Trophoblast cell (in vitro differentiated cells and primary cell): Measurements from ENCODE around the gene PGA4.
"Not testable (repeated sequence)": the region's sequence is repeated elsewhere in the genome, so short reads cannot be mapped to it uniquely, and the experiment has no call there.

Experiments
- DNase-seq, 2 donors: peaks; one replicate each; pipeline ENCODE4 v3.0.0-alpha.2; 2016
- H2AFZ ChIP-seq: 2 replicates; pipeline ENCODE4 v1.6.1; 2013; ENCODE audit warnings: low read length, moderate library complexity, mild to moderate bottlenecking; ENCODE audit not compliant: insufficient read depth, poor library complexity
- H2AK5ac ChIP-seq: 2 replicates; pipeline ENCODE4 v1.6.1; 2013; ENCODE audit warnings: mild to moderate bottlenecking, low read length
- H2BK120ac ChIP-seq: 2 replicates; pipeline ENCODE4 v1.6.1; 2013; ENCODE audit warnings: low read length, mild to moderate bottlenecking, moderate library complexity; ENCODE audit not compliant: insufficient read depth, poor library complexity
- H2BK12ac ChIP-seq: 2 replicates; pipeline ENCODE4 v1.6.1; 2013; ENCODE audit warnings: mild to moderate bottlenecking, low read length, moderate library complexity
- H2BK5ac ChIP-seq: 2 replicates; pipeline ENCODE4 v1.6.1; 2013; ENCODE audit warnings: low read length, low read depth, moderate library complexity, mild to moderate bottlenecking; ENCODE audit not compliant: poor library complexity
- H3K14ac ChIP-seq: 2 replicates; pipeline ENCODE4 v1.6.1; 2013; ENCODE audit warnings: mild to moderate bottlenecking, low read length
- H3K18ac ChIP-seq: 2 replicates; pipeline ENCODE4 v1.6.1; 2013; ENCODE audit warnings: mild to moderate bottlenecking, low read length
- H3K23ac ChIP-seq: 2 replicates; pipeline ENCODE4 v1.6.1; 2013; ENCODE audit warnings: low read length
- H3K27ac ChIP-seq: 2 replicates; pipeline ENCODE4 v1.5.1; 2013; ENCODE audit warnings: low read depth, mild to moderate bottlenecking, inconsistent platforms, low read length, moderate library complexity
- H3K27me3 ChIP-seq: 2 replicates; pipeline ENCODE4 v1.6.1; 2013; ENCODE audit warnings: inconsistent platforms, mild to moderate bottlenecking, low read length, moderate library complexity; ENCODE audit not compliant: insufficient read depth
- H3K36me3 ChIP-seq, 2 experiments: 1 replicate in 1 of 2; 2 replicates in 1 of 2; pipeline ENCODE4 v1.6.1; 2013; ENCODE audit warnings: low read length in 2 of 2, mild to moderate bottlenecking in 2 of 2, moderate library complexity in 1 of 2; ENCODE audit not compliant: insufficient read depth in 2 of 2, control insufficient read depth in 1 of 2
- H3K4ac ChIP-seq: 2 replicates; pipeline ENCODE4 v1.6.1; 2013; ENCODE audit warnings: low read depth, mild to moderate bottlenecking, low read length, moderate library complexity
- H3K4me1 ChIP-seq, 2 experiments: 1 replicate in 1 of 2; 2 replicates in 1 of 2; pipeline ENCODE4 v1.6.1; 2013; ENCODE audit warnings: low read length in 2 of 2, mild to moderate bottlenecking in 2 of 2, moderate library complexity in 1 of 2; ENCODE audit not compliant: insufficient read depth in 2 of 2, control insufficient read depth in 1 of 2
- H3K4me2 ChIP-seq: 2 replicates; pipeline ENCODE4 v1.6.1; 2013; ENCODE audit warnings: inconsistent platforms, mild to moderate bottlenecking, low read length, moderate library complexity
- H3K4me3 ChIP-seq: 2 replicates; pipeline ENCODE4 v1.5.1; 2013; ENCODE audit warnings: mild to moderate bottlenecking, low read depth, low read length, inconsistent platforms
- H3K79me1 ChIP-seq: one replicate; pipeline ENCODE4 v1.6.1; 2013; ENCODE audit warnings: low read length
- H3K79me2 ChIP-seq: 2 replicates; pipeline ENCODE4 v1.6.1; 2013; ENCODE audit warnings: low read length, mild to moderate bottlenecking; ENCODE audit not compliant: control insufficient read depth, insufficient read depth, poor library complexity
- H3K9ac ChIP-seq: 2 replicates; pipeline ENCODE4 v1.6.1; 2013; ENCODE audit warnings: mild to moderate bottlenecking, low read length
- H3K9me3 ChIP-seq: 2 replicates; pipeline ENCODE4 v1.6.1; 2013; ENCODE audit warnings: low read depth, mild to moderate bottlenecking, control low read depth, inconsistent platforms, low read length; ENCODE audit not compliant: insufficient read depth
- H4K12ac ChIP-seq: 2 replicates; pipeline ENCODE4 v1.6.1; 2013; ENCODE audit warnings: low read depth, mild to moderate bottlenecking, low read length, moderate library complexity
- H4K8ac ChIP-seq: 2 replicates; pipeline ENCODE4 v1.6.1; 2013; ENCODE audit warnings: low read depth, mild to moderate bottlenecking, low read length, moderate library complexity
- H4K91ac ChIP-seq: one replicate; pipeline ENCODE4 v1.6.1; 2013; ENCODE audit warnings: low read depth, mild to moderate bottlenecking, low read length, moderate library complexity
- WGBS: extraction: QIAGEN DNeasy Blood & Tissue Kit; methylation state at CpG from one replicate; pipeline ENCODE4 v1.1.7; 2013; ENCODE audit warnings: missing lambda C conversion rate; ENCODE audit not compliant: insufficient read length, insufficient coverage; ENCODE audit errors: extremely low coverage; 5-methylcytosine and 5-hydroxymethylcytosine counted together

PGA4 gene

DNA sequence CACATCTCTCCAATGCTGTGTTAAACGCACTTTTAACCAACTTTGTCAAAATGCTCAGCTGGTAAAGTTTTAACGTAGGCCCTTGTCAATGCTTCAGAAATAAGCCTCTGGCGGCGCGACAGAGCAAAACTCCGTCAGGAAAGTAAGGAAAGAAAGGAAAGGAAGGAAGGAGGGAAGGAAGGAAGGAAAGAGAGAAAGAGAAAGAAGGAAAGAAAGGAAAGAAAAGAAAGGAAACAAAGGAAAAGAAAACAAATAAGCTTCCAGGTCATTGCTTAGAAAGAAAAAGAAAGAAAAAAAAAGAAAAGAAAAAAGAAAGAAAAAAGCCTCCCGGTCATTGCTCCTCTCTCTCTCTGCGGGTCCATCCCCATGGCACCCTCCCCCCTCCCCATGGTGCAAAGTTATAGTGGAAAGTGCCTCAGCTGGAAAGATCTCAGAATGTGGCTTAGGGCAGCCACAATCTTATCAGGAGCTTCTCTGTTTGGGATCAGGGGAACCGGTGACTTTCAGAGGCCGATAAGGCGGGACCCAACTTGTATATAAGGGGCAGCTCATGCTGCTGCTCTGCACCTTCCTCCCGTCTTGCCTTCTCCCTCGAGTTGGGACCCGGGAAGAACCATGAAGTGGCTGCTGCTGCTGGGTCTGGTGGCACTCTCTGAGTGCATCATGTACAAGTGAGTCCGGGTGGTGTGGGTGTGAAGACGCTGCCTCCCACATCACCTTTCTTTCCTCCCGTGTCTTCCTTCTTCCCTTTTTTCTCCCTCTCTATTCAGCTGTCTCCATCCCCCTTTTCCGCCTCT lies 19.0 kb upstream of the PGA4 start, which contains the start of gene PGA3:
TSS of gene PGA3 (plus strand) at position 566 of the 797 bp plus-strand sequence. CDS start at position 616, 50 bp downstream.
- H3K4me3 ChIP-seq, result not testable (repeated sequence)

DNA sequence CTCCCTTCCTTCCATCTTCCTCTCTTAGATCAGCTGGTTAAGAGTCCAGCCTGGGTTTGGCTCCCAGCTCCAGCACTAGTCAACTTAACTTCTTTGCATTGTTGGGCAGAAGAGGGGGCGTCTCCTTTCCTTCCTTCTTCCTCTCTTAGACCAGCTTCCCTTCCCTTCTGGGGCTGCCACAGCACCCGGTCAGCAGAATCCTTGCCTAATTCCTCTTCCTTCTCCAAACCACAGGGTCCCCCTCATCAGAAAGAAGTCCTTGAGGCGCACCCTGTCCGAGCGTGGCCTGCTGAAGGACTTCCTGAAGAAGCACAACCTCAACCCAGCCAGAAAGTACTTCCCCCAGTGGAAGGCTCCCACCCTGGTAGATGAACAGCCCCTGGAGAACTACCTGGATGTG lies 18.3 kb upstream of the PGA4 start:
- not testable (repeated sequence) for DNase-seq, H3K23ac ChIP-seq

More for the DNA sequence above, 19.0 kb upstream of the PGA4 start, which contains the start of gene PGA3:
- not testable (repeated sequence) for H3K4me1 ChIP-seq, H3K14ac ChIP-seq, H3K36me3 ChIP-seq, H2AK5ac ChIP-seq, H3K79me2 ChIP-seq, DNase-seq, H2BK12ac ChIP-seq, H2BK5ac ChIP-seq, H3K23ac ChIP-seq, H4K12ac ChIP-seq, H3K4me2 ChIP-seq, H4K91ac ChIP-seq, H3K27me3 ChIP-seq, H3K79me1 ChIP-seq, H3K9me3 ChIP-seq, H3K9ac ChIP-seq, H2AFZ ChIP-seq, H2BK120ac ChIP-seq, H4K8ac ChIP-seq, H3K18ac ChIP-seq, H3K27ac ChIP-seq, H3K4ac ChIP-seq
- no CpG with 5 or more reads among the region's 18 CpGs for WGBS

DNA sequence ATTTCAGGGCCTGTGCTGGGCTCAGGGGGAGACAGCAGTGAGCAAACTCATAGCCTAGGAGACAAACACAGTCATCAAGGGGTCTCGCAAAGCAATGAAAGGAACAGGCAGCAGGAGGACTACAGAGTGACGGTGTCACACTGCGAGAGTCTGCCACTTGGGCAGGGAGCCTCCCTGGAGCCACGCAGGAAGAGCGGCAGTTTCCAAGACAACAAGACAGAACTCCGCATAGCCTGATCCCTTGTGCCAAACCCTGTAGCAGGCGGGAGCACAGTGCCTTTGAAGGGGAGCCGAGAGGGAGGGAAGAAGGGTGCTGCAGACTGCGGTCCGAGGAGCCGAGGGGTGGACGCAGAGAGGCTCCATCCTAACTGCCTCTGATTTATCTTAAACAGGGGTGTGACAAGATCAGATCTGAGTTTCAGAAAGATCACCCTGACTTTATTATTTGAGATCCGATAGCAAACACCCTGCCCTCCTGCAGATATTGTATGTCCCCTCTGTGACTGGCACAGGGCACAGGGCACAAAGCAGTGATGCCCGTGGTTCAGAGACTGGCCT lies 17.6 kb upstream of the PGA4 start:
- not testable (repeated sequence) for H2BK5ac ChIP-seq, H2BK120ac ChIP-seq, H4K12ac ChIP-seq, H3K79me1 ChIP-seq, H3K4ac ChIP-seq, H3K14ac ChIP-seq, H3K4me2 ChIP-seq, H3K18ac ChIP-seq, H3K36me3 ChIP-seq, H3K9ac ChIP-seq, H4K91ac ChIP-seq, H3K79me2 ChIP-seq, H4K8ac ChIP-seq, H3K27ac ChIP-seq, H2AFZ ChIP-seq, H3K4me3 ChIP-seq, H2AK5ac ChIP-seq, H3K9me3 ChIP-seq, H3K4me1 ChIP-seq, DNase-seq, H3K23ac ChIP-seq, H2BK12ac ChIP-seq, H3K27me3 ChIP-seq
- no CpG with 5 or more reads among the region's 14 CpGs for WGBS

More for the DNA sequence above, 18.3 kb upstream of the PGA4 start:
- not testable (repeated sequence) for H2BK12ac ChIP-seq, H3K27ac ChIP-seq, H3K4ac ChIP-seq, H3K36me3 ChIP-seq, H3K79me1 ChIP-seq, H3K14ac ChIP-seq, H3K79me2 ChIP-seq, H3K4me3 ChIP-seq, H3K9ac ChIP-seq, H4K8ac ChIP-seq, H3K4me1 ChIP-seq, H2AK5ac ChIP-seq, H3K27me3 ChIP-seq, H3K4me2 ChIP-seq, H4K12ac ChIP-seq, H2BK120ac ChIP-seq, H3K9me3 ChIP-seq, H4K91ac ChIP-seq, H2AFZ ChIP-seq, H2BK5ac ChIP-seq, H3K18ac ChIP-seq
- WGBS, result no CpG with 5 or more reads among the region's 5 CpGs

DNA sequence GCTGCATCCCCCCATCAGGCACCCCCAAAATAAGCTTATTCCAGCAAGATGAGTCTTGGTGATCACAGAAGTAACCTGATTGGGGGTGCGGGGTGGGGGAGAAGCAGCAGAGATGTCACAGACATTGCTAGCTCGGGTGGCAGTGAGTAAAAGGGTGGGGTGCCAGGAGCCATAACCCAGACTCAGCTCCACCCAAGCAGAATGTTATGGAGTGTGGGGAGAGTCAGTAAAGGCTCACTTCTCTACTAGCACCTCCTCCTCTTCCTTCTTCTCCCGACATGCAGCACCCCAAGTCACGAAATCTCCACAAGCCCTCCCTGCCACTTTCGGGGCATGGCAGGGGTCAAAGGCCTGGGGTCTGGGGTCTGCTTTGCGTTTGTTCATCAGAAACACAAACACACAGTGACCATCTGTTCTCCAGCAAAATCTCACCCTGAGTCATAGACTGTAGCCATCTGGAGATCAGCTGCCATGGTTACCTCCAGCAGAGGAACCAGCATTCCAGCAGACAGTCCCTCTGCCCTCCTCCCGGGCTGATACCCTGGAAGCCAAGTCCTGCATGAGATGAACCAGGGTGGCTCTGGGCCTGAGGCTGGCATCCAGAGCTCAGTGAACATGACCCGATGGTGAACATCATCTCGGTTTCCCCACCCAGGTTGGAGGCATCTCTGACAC lies 14.4 kb upstream of the PGA4 start:
- not testable (repeated sequence) for H3K79me2 ChIP-seq, H3K36me3 ChIP-seq, H2BK5ac ChIP-seq, H3K18ac ChIP-seq, H4K91ac ChIP-seq, H2AFZ ChIP-seq, H3K23ac ChIP-seq, H3K9me3 ChIP-seq, H4K12ac ChIP-seq, H2AK5ac ChIP-seq, H3K14ac ChIP-seq, H3K4me3 ChIP-seq, H3K27me3 ChIP-seq, H2BK120ac ChIP-seq, H3K79me1 ChIP-seq, H3K9ac ChIP-seq, DNase-seq, H3K4me2 ChIP-seq, H3K4ac ChIP-seq, H3K4me1 ChIP-seq, H2BK12ac ChIP-seq, H3K27ac ChIP-seq, H4K8ac ChIP-seq
- no CpG with 5 or more reads among the region's 9 CpGs for WGBS
